ENCODE results near the gene ZNF443.
"Not testable (repeated sequence)": the region's sequence is repeated elsewhere in the genome, so short reads cannot be mapped to it uniquely, and the experiment has no call there.

Gene ZNF443

DNA sequence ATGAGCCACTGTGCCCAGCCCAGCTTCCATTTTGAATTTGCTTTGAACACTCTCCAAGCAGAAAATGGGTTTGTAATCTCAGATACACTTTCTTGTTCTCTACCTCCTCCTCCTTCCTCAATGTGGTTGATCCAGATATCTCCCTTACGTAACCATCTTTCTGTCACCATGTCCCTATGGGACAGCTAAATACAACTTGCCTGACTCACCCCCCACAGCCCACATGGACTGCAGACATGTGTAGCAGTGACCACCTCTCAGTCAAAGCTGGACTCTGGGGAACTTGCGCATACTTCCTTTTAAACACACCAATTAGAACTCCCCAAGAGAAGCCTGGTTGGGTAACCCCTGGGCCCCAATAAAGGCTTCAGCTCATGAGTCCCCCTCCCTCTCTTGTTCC lies 28.9 kb downstream of the ZNF443 start:
- no peak for DNase-seq

DNA sequence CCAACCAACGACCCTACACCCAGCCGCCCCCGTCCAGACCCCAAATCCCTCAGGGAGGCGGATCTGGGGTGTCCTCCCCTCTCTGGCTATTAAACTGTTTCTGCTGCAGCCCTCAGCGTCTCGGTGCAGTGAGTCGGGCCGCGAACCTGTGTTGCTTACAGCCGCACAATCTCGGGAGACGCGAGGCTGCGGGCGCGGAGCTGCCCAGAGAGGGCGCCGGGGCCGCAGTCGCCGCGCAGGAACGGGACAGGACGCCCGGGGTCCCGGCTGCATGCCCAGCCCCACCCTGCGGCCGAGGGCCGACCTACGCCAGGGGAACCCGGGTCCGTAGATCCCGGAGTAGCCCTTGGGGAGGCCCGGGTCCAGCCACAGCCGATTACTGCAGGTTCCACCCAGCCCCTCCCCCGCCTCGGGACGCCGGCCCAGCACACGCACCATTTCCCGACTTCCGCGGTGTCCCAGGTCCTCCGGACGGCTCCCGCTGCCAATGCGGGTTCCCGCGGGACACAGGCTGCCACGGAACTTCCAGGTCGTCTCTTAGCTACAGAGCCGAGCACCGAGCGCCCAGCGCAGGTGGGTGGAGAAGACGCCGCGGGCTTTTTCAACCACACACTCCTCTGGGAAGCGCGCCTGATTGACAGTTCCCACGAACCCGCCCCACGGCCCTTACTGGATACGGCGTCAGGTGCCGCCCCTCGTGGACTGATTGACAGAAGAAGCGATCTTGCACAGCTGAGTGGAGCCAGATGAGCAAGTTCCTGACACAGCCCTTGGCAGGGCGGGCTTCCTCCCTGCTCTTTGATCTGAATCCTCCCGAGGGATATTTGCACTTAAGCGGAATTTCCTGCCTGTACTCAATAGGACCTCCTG lies 40.0 kb downstream of the ZNF443 start, which contains the start of gene ZNF799:
Gene ZNF799 (minus strand): TSS at position 639 of the 870 bp plus-strand sequence. CDS start 201 bp downstream, at position 438.
- peak; percentile 90 for DNase-seq

DNA sequence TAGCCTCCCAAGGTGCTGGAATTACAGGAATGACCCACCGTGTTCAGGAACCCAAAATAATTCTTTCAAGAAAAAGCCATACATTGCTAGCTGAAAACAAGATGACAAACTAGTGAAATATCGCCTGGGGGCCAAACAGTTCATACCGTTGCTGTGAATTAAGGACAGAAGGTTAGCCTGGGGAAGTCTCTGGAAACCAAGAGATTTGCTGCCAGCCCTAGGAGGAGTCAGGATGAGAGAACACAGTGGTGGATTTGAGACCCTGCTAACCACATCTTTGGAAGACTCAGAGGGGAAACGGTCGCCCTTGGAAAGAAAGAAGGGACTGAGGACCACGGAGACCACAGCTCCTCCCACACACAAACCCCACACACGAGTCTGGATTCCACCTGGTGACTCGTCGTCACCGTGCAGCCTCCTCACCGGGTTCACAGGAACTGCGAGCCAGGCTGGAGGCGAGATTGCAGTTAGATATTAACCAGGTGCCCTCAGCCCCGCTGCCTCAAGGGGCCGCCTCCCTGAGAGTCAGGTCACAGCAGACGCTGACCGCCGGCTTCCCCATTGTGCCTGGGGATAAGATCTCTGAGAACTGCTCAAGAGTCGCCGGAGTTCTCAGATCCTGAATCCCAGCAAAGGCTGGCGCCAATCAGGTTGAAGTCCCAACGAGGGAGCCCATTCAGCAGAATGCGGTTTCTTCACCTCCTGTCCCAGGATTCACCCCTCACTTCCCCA lies 40.8 kb downstream of the ZNF443 start:
- not testable (repeated sequence) for DNase-seq

DNA sequence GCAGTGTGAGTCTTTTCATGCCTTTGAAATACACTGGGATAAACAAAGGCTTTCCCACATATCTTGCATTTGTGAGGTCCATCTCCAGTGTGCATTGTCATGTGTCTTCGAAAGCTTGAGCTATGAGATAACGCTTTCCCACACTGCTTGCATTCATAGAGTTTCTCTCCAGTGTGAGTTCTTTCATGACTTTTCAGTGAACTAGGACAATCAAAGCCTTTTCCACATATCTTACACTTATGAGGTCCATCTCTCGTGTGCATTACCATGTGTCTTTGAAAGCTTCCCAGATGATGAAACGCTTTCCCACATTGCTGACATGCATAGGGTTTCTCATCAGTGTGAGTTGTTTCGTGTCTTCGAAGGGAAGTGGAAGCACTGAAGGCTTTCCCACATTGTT lies 49.7 kb downstream of the ZNF443 start:
- DNase-seq: not testable (repeated sequence)

DNA sequence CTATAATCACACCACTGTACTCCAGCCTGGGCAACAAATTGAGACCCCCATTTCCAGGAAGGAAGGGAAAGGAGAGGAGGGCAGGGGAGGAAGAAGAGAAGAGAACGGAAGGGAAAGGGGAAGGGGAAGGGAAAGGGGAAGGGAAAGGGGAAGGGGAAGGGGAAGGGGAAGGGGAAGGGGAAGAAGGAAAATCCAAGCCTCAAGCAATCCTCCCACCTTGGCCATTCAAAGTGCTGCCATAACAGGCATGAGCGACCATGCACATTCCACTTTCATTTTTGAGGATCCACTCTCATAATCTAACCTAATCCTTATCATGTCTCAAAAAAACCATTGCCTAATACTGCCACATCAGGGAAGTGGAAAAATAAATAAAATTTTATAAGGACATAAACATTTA lies 54.5 kb downstream of the ZNF443 start:
- not testable (repeated sequence) for DNase-seq

DNA sequence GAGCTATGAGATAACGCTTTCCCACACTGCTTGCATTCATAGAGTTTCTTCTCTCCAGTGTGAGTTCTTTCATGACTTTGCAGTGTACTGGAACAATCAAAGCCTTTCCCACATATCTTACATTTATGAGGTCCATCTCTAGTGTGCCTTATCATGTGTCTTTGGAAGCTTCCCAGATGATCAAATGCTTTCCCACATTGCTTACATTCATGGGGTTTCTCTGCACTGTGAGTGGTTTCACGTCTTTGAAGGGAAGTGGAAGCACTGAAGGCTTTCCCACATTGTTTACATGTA lies 60.4 kb downstream of the ZNF443 start:
- DNase-seq: no peak

DNA sequence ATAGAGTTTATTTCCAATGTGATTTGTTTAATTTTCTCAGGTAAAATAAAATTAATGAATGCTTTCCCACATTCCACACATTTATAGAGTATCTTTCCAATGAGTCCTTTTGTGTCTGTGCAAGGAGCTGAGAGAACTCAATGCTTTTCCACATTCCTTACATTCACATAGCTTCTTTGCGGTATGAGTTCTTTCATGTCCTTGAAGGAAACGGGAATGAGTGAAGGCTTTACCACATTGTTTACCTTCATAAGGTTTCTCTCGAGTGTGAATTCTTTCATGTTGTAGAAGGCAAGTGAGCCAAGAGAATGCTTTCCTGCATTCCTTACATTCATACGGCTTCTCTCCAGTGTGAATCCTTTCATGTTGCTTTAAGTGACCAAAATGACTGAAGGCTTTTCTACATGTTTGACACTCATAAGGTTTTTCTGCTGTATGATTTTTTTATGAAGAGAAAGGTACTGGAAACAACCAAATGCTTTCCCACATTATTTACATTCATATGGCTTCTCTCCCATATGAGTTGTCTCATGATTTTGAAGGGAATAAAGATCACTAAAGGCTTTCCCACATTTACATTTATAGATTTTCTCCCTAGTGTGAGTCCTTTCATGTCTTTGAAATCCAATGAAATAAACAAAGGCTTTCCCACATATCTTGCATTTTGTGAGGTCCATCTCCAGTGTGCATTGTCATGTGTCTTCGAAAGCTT lies 60.9 kb downstream of the ZNF443 start:
- no peak for DNase-seq

Measured in COR-L47 (cell line).